NCI-H1092 (cell line): ENCODE data around the gene TCOF1.

Experiments
- DNase-seq: peaks from one replicate; lab custom pipeline; 2025; lab: John Stamatoyannopoulos, UW

TCOF1 gene

DNA sequence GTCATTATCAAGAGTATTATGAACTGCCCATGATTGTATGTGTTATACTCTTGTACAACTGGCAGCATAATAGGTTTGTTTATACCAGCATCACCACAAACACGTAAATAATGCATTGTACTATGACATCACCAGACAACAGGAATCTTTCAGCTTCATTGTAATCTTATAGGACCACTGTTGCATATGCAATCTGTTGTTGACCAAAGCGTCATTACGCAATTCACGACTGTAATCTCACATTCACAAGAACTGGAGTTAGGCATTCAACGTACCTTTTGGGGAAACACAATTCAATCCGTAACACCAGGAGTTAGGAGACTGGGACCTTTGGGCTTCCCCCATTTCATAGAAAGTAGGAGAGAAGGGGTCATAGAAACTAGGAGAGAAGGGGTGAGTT, 34.4 kb upstream of the TCOF1 start:
- no peak for DNase-seq

DNA sequence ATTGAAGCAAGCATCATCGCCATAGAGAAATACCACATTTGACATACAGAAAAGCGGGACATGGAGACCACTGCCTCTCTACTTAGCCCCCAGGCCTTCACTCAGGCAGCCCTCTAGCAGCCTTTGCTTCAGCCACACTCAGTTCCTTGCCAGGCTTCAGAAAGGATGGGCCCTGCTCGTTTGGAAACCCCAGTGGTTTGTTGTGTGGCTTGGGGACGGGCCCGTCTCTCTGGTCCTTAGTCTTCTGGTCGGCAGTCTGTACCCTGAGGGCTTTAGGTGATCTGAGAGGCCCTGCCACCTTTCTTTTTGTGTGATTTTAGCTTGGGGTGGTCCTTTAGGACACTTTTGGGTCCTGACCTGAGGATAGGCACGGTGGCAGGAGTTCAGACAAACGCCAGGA, 33.7 kb upstream of the TCOF1 start:
- no peak for DNase-seq

DNA sequence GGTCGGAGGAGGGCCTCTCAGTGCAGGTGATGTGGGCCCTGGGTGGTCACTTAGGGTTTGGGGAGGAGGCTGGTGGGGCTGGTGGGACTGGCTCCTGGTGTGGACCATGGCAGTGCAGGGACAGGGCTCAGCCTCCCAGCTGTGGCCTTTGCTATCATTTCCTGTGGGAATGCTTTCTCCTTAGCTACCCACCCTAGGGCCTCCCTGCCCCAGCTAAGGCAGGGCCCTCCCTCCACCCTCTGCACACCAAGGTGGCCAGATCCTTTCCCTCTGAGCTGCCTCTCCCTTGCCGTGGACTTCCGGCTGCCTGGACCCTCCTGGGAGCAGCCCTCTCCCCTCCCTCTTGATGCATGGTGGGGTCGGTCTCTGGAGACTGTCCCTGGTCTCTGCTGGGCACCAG, 32.1 kb upstream of the TCOF1 start:
- no peak for DNase-seq

DNA sequence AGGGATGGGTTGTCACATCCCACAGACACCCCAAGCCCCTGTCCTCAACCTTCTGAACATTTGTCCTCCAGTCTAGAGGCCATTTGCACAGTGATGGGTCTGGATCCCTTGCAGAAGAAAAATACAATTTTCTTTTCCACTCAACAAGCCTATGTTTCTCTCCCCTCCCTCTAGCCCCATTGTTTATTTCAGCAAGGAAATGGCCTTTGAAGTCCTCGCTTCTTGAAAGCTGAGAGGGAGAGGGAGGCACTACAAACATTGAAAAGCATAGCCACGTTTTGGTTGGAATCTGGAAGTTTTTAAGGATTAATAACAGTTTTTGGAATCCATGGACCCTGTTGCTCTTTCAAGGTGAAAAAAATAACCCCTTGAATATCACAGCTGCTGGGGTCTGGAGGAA, 30.8 kb upstream of the TCOF1 start:
- DNase-seq, result no peak

DNA sequence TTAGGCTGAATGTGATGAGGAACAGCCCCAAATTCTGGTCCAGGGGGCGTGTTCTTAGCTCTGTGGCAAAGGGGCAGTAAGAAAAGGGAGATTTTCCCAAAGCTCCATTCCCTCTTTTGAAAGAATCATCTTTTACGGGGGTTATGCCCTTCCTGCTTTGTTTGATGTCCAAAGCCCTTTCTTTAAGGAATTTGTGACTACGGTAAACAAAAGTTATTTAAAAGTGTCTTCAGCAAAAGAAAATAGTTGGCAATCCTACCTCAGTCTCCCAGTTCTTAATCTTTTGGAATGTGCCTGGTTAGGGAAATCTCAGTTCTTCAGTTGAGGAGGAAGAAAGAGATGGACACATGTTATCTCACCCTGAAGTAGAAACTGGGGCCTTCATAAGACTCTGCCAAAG, 30.4 kb upstream of the TCOF1 start:
- DNase-seq, result no peak

DNA sequence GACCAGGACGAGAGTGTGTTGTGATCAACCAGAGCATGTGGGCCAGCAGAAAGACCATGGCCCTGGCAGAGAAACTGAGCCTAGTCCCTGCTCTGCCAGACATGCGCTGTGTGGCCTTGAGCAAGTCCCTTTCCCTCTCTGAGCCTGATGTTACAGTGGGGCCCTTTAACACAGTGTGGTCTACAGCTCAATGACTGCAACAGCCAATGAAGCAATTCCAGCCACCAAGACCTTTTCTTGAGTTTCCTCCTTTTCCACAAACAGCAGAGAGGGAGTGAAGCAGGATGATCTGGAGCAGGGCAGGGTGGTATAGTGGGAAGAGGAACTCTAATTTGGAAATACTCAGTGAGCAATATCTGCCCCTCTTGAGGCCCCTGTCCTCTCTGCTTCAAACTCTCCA, 29.0 kb upstream of the TCOF1 start:
- DNase-seq, result no peak

DNA sequence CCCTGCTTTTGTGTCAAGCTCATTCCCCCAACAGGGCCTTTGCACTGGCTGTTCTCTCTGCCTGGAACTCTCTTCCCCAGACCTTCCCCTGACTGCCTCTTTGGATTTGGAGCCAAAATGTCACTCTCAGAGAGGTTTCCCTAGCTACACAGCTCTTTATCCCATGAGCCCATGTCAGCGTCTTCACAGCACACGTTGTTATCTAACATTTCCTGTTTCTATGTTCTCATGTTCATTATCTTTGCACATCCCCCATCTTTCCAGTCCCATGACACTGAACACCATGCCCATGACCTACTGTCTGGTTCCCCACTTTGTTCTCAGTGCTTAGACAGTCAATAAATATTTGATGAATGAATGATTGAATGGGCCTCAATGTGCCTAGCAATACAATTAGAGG, 28.5 kb upstream of the TCOF1 start:
- no peak for DNase-seq

DNA sequence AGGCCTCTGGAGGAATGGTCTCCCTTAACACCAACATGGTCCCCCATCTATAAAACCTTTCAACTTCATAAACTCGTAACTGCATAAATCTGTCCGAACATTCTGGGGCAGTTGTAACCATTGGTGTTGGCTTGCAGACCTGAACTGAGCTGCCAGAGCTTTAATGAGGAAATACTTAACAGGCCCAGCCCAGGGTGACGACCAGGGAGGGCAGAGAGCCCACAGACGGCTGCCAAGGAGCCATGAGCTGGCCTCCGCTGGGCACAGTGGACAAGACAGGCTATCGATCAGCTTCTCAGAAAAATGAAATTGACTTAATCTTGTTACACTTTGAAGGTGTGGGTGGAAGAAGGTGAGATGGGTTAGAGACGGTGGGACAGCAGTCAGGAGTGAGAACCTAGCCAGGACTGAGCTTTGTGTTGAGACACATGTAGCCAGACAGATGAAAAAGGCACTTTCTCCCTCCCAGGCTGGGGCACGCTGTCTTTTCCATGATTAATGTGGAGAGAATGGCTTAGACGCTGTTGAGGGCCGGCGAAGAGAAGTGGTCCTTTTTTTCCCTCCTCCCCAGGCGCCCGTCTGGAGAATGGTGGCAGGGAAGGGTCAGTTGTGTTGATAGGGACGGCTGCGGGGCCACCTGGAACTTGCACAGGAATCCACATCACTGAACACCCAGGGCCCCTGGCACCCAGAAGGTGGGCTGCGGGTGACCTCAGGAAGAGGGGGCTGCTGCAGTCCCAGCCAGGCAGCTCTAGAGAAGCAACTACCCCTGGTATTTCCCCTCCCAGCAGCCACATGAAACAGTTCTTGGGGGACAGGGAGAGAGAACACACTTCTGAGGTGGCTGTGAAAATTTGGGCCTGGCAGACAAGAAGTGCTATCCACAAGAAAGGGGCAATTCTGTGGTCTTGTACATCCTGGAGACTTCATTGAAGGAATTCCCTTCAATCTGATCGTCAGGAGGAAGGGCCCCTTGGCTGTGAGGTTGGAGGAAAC, 27.3 kb upstream of the TCOF1 start:
- DNase-seq, result no peak

DNA sequence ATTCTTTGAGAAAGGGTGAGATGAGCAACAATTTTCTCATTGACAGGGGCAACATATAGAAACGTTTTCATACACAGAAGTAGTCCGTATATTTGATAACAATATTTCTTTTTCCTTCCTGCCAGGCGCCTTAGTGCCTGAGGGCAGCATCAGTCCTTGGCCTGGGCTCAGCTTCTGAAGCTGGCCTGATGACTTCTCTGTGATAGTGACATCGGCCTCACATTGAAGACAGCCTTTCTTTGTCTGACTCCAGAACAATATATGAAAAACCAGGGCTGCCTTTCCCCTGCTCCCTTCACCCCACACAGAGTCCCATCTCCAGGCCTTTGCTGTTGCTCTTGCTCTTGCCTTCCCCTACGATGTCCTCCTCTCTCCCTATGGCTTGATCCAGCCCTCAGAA, 24.1 kb upstream of the TCOF1 start:
- no peak for DNase-seq

DNA sequence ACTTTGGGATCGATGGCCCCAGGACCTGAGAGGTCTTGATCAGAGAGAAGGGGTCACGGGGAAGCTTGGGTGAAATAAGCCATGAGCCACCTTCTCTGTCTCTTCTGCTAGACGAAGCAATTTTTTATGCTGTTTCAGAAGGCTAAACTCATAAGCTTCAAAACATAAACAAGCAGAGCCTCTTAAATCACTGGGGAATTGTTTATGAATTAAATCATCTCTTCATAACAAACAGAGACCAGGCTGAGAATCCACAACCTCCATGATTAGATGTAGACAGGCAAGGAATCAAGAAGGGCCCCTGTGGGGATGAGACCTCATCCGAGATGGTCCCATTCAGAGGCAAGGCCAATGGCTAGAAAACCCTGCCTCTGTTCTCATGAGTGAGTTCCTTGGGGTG, 21.7 kb upstream of the TCOF1 start:
- DNase-seq, result no peak

DNA sequence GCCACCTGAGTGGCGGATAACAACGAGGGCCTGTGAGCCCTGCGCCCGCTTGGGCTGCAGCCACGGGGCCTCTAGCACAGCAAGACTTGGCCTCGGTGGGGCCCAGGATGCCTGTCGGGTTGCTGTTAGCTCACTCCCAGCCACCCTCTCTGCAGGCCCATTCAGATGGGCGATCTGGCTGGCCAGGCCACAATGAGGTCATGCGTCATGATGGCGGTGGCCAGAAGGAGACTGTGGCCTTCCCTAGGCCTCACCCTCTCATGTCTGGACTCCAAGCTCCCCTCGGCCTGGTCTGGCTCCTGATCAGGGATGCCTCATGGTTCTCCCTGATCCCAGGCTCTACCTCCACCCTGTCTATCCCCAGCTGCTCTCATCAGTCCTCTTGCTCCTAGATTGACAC, 19.0 kb upstream of the TCOF1 start:
- no peak for DNase-seq

DNA sequence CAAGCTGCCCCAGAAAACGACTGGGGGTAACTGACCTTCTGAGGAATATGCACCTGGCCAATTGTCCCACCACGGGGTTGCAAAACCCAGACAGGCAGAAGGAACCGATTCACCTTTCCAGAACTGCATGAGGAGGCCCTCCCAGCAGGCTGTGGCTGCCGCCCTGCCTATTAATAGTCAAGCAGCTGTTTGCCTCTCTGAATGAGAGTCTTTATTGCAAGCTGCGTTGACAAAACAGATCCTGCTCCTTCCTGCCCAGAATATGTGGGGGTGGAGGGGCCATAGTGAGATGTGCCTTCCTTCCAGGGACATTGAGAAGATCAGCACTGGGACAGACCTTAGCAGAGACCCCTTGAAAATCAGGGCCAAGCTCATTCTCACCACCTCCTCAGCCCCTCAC, 18.3 kb upstream of the TCOF1 start:
- DNase-seq, result no peak

DNA sequence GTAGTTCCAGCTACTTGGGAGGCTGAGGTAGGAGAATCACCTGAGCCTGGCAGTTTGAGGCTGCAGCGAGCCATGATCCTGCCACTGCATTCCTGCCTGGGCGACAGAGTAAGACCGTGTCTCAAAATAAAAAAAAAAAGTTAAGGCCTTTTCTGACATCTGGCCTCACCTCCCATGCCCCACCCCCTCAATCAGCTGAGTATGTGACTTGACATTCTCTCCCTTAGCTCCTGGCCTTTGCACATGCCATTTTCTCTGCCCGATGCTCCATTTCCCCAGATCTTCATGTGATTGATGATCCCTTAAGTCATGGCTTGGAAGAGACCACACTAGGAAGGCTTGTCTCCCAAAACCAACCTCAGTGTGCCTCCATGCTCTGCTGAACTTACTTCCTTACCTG, 17.7 kb upstream of the TCOF1 start:
- no peak for DNase-seq

DNA sequence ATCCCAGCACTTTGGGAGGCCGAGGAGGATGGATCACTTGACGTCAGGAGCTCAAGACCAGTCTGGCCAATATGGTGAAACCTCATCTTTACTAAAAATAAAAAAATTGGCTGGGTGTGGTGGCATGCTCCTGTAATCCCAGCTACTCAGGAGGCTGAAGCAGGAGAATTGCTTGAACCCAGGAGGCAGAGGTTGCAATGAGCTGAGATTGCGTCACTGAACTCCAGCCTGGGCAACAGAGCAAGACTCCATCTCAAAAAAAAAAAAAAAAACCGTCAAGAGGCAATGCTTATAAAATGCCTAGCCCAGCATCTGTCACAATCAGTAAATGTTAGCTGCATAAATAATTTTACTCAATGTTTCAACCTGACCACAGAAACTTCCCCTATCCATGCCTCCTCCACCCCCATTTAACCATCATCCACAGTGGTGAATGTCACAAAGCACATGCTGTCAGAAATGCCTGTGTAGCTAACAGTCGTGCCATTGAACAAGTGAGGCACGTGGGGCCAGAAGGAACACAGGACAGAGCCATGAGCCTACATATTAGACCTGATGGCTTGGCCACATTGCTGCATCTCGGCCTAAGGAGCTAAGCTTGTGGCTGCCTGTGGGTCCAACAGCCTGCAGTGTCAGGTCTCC, 16.8 kb upstream of the TCOF1 start:
- DNase-seq, result no peak

DNA sequence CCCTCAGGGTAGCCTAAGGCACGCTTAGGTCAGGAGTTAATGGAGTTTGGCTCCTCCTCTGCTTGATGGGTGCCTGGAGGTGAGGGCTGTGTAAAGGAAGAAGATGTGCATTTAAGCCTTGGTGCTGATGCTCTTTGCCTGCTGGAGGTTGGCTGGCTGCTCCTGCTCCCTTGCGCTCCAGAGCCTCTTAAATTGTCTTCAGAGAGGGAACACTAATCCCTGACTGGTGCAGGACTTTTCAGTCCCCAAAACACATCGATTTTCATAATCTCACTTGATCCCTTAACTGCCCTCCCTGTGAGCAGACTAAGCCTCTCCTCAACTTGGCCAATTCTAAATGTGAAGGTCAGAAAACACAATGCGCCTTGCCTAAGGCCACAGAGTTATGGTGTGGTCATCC, 16.2 kb upstream of the TCOF1 start:
- no peak for DNase-seq

DNA sequence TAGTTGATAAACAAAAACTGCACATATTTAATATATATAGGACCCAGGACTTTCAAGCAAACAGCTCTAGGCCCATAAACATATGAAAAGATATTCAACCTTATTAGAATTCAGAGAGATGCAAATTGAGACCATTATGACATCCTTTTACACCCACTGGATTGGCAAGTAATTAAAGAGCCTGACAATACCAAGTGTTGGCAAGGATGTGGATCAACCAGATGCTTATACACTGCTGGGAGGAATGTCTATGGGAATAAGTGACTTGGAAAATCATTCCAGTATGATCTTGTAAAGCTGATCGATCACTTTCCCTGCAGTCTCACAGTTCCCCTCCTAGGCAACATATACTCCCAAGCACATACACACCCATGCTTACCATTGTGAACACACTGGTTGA, 15.5 kb upstream of the TCOF1 start:
- DNase-seq, result no peak

DNA sequence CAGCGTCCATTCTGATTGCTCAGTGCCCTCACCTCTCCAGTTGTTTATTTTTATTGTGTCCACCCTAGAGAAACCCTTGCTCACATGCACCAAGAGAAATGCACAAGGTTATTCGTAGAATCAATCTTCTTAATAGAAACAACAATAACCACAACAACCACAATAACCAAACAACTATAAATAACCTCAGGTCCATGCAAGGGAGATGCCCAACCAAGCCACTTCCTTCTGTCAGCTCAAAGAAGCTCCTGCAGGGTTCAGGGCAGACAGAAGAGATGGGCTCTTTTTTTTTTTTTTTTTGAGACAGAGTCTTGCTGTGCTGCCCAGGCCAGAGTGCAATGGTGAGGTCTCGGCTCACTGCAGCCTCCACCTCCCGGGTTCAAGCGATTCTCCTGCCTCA, 14.9 kb upstream of the TCOF1 start:
- DNase-seq, result no peak

DNA sequence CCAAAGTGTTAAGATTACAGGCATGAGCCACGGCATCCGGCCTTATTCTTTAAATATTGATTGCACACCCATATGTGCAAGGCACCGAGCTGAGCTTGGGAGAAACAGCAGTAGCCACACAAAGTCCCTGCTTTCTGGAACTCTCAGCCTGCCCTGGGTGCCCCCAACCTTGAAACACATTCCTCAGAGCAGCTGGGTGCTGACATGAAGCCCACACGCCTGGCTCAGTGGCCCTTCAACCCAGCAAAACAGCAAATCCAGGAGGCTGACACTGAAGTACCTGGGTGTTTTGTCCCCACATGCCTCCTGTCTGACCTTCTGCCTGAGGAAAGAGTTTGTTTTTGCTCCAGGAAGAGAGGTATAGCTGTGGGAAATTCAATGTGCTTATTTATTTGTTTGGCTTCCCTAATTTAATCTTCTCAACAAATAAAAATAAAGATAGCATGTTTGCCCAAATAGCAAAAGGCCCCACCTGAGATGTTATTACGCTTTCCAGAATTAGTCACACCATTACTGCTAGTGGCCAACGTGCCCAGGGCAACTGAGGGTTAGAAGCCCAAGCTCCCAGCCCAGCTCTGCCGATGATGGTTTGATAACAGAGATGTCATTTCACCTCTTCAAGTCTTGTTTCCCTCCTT, 13.4 kb upstream of the TCOF1 start:
- DNase-seq, result no peak

DNA sequence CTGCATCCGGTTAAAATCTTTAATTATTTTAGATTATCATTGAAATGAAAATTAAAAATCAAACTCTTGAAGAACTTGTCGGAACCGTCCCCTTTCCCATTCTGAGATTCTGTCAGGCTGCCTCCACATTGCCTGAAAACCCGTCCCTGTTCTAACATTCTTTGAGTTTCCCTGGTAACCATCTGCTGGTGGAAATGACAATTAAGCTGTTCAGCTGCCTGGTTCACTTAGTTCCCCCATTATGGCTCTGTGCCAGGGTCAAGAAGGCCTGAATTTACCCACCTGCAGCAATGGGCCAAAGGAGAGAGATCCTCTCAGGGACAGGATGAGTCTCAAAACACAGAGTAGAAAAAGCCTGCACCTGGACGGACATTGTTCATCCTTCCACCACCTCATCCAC, 11.8 kb upstream of the TCOF1 start:
- DNase-seq, result no peak

DNA sequence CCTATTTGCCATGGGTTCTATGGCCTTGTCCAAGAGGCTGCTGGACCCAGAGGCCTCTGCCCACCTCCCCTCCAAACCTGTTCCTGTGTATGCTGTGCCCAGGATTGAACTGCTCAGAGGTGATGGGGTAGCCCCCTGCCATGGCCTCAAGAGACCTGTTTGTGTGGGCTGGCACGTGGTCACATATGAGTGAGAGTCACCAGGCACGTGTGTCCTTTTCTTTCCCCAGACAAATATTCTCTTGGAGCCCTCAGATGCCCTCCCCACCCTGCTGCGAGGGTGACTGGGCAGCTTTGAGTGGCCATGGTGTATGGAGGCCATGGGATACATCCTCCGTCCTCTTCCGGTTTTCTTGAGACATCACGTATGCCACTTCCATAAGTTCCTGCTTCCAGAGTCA, 10.9 kb upstream of the TCOF1 start:
- DNase-seq, result no peak

DNA sequence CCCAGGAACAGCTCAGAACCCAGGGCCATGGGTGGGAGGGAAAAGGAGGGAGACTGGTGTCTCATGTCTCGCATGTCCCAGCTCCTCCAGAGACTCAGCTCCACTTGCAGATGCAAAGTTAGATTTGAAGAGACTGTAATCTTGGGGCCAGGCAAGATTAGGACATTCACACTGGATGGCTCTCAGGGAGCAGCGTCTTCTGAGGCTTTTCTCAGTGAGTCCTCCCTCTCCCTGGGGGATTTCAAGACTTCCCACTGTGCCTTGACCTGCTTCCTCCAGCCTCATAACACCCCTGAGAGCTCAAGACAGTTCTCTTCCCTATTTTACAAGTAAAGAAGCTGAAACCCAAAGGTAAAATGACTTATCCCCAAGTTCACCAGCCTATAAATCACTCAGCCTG, 10.5 kb upstream of the TCOF1 start:
- DNase-seq, result no peak

DNA sequence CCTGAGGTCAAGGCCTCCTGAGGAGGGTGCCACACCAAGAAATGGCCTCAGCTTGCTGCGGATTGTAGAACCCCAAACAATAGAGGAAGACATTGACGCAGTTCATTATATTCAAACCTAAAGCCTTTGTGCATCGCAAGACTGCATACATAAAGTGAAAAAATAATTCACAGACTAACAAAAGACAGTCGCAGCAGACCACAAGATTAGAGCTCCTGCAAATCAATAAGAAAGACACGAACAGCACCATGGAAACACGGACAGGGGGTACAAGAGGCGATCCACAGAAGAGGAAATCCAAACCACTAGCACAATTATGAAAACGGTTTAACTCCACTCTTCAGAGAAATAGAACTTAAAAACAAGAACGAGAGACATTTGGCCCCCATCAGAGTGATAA, 10.0 kb upstream of the TCOF1 start:
- no peak for DNase-seq

DNA sequence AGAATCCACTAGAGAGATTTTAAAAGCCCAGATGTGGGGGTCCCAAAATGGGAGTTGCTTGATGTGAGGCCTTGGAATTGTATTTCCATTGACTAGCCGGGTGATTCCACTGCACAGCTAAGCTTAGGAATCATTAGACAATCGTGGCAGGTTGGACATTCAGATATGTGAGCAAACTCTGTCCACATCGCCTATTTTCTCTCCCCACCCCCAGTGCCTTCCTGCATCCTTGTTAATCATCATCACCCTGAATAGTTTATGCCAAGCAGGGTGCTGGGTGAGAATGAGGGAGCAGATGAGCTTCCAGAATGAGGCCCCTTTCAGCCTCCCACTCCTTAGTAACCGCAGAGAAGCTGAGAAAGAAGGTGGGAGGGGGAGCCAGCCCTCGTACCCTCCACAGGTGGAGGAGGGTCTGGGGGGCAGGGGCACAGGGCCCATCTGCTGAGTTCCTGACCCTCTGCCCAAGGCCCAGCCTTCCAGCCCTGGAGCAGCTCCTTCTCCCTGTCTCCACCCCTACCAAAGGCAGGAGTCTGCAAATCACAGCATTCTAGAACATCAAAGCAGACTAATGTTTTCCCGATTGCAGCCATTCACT, 7.7 kb upstream of the TCOF1 start:
- DNase-seq, result no peak
